Vagina (tissue), 2 donors: ENCODE measurements around the gene ROCK1. TPM values are rescaled to one million over a fixed set of nuclear protein-coding genes. Genes with fewer than 3 reads are reported as not detected.
"Not testable (repeated sequence)": the region's sequence is repeated elsewhere in the genome, so short reads cannot be mapped to it uniquely, and the experiment has no call there.

ENCODE experiments used
- DNase-seq, 2 donors: peaks; one replicate each; pipeline ENCODE4 v3.0.0-alpha.2; 2017; ENCODE audit errors: extremely low spot score in 2 of 2
- H3K27ac ChIP-seq: fragments of 200-600 bp; sonication (generic); one replicate; pipeline ENCODE4 v1.5.1; 2019
- H3K27me3 ChIP-seq: fragments of 200-600 bp; sonication (generic); one replicate; pipeline ENCODE4 v1.5.1; 2019
- H3K36me3 ChIP-seq, 2 donors: fragments of 200-600 bp; sonication (generic); one replicate each; pipeline ENCODE4 v1.5.1; 2017 to 2019
- H3K4me1 ChIP-seq: fragments of 200-600 bp; sonication (generic); one replicate; pipeline ENCODE4 v1.5.1; 2019
- H3K4me3 ChIP-seq, 2 donors: fragments of 200-600 bp; sonication (generic); 1 replicate in 1 of 2; 2 replicates in 1 of 2; pipeline ENCODE4 v1.5.1; 2016 to 2019
- H3K9me3 ChIP-seq: fragments of 200-600 bp; sonication (generic); one replicate; pipeline ENCODE4 v1.5.1; 2019
- POLR2A ChIP-seq, 2 donors: fragments of 450-650 bp; IDR thresholded peaks; one replicate each; pipeline ENCODE4 v1.6.1; 2017; ENCODE audit warnings: antibody characterized with exemption in 2 of 2, mild to moderate bottlenecking in 2 of 2, moderate library complexity in 2 of 2
- POLR2AphosphoS5 ChIP-seq, 2 donors: sonication (generic); formaldehyde crosslinking; IDR thresholded peaks; one replicate each; pipeline ENCODE4 v1.9.0; 2017; ENCODE audit warnings: antibody characterized with exemption in 2 of 2, mild to moderate bottlenecking in 2 of 2, low read depth in 1 of 2; ENCODE audit not compliant: insufficient read depth in 1 of 2
- intact Hi-C: fragments of 100-400 bp; cut with DNase I; formaldehyde crosslinking; loops from one replicate; pipeline ENCODE4 v1.15.1; 2023
- small RNA-seq: library from RNA; depleted of rRNA; stranded (forward); fragments of <200 nt; gene quantifications from one replicate; pipeline ENCODE3, GENCODE V24; 2016
- total RNA-seq: library from RNA; depleted of rRNA; stranded (reverse); fragments of >200 nt; gene quantifications from one replicate; pipeline ENCODE4 v1.2.3, GENCODE V29; 2016
- TF ChIP-seq, protein P1 (sequence below), 3 experiments: fragments of 450-650 bp in 2 of 3; fragments of 200-600 bp in 1 of 3; sonication (generic) in 1 of 3; IDR thresholded peaks; one replicate each; pipeline ENCODE4 v1.5.1; 2017 to 2019; ENCODE audit warnings: antibody characterized with exemption in 3 of 3, mild to moderate bottlenecking in 2 of 3, moderate library complexity in 2 of 3

The ROCK1 gene
- total RNA-seq, 1 donor from 2014 or later = 39.0 TPM

- Histone ChIP-seq H3K9me3 (no peaks in the 10 kb centered on the region), H3K36me3 (peaks cover 0 to 10% of the 10 kb centered on the region in 2 donors), H3K27ac (no peak overlapping the region), H3K4me3 (no peak overlapping the region), H3K27me3 (no peaks in the 10 kb centered on the region), H3K4me1 (no peaks in the 10 kb centered on the region)
- no peak for DNase-seq
- intact Hi-C loops = no loop called here
- TF ChIP-seq, protein P1, sequence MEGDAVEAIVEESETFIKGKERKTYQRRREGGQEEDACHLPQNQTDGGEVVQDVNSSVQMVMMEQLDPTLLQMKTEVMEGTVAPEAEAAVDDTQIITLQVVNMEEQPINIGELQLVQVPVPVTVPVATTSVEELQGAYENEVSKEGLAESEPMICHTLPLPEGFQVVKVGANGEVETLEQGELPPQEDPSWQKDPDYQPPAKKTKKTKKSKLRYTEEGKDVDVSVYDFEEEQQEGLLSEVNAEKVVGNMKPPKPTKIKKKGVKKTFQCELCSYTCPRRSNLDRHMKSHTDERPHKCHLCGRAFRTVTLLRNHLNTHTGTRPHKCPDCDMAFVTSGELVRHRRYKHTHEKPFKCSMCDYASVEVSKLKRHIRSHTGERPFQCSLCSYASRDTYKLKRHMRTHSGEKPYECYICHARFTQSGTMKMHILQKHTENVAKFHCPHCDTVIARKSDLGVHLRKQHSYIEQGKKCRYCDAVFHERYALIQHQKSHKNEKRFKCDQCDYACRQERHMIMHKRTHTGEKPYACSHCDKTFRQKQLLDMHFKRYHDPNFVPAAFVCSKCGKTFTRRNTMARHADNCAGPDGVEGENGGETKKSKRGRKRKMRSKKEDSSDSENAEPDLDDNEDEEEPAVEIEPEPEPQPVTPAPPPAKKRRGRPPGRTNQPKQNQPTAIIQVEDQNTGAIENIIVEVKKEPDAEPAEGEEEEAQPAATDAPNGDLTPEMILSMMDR (IDR thresholded peaks at IDR 0.05) = no peak
- TF ChIP-seq POLR2AphosphoS5 (IDR thresholded peaks at IDR 0.05; ENCODE audit: insufficient read depth in 1 of 2, low read depth in 1 of 2) (no peak), POLR2A (IDR thresholded peaks at IDR 0.05) (no peak)
Observed at GRCh38 chr18:20960735-20961134, 150.9 kb downstream of the ROCK1 start.

GRCh38 chr18:20950827-20951226 is 160.8 kb downstream of the ROCK1 start:
- H3K4me1 ChIP-seq, DNase-seq, H3K9me3 ChIP-seq, H3K27ac ChIP-seq, H3K36me3 ChIP-seq, intact Hi-C loops, H3K4me3 ChIP-seq, H3K27me3 ChIP-seq: not testable (repeated sequence)

Small RNA genes lying within 50 kb of the gene (small RNA-seq; reads per million reads assigned to genes)
- gene RNU6-120P = not detected

Other genes starting within 250 kb of the ROCK1 start
- gene GREB1L, start 130.4 kb upstream of the ROCK1 start, total RNA-seq = 0.98 TPM